Lung (tissue), 12 donors: Measurements from ENCODE around the gene THSD7A. TPM values are rescaled to one million over a fixed set of nuclear protein-coding genes. Genes with fewer than 3 reads are reported as not detected.

Experiments used
- ATAC-seq: fragments of 200-7000 bp; cut with Tn5 transposase; one replicate; pipeline ENCODE4 v1.9.1; 2020; ENCODE audit warnings: moderate number of reproducible peaks; ENCODE audit not compliant: insufficient read depth, low FRiP score
- DNase-seq, 3 donors: peaks; one replicate each; pipeline ENCODE4 v3.0.0-alpha.2; 2013 to 2017
- H3K27ac ChIP-seq, 2 donors: one replicate each; pipeline ENCODE4 v1.5.1; 2013; ENCODE audit warnings: mild to moderate bottlenecking in 2 of 2, moderate library complexity in 2 of 2, control low read depth in 1 of 2, inconsistent platforms in 1 of 2, low read depth in 1 of 2, low read length in 1 of 2
- H3K27me3 ChIP-seq, 3 donors: one replicate each; pipeline ENCODE4 v1.5.1; 2013; ENCODE audit warnings: low read length in 2 of 3; ENCODE audit not compliant: control insufficient read depth in 3 of 3, insufficient read depth in 3 of 3
- H3K36me3 ChIP-seq, 4 donors: one replicate each; pipeline ENCODE4 v1.5.1; 2013; ENCODE audit warnings: low read length in 4 of 4, mild to moderate bottlenecking in 1 of 4, moderate library complexity in 1 of 4; ENCODE audit not compliant: control insufficient read depth in 4 of 4, insufficient read depth in 4 of 4
- H3K4me1 ChIP-seq, 5 donors: one replicate each; pipeline ENCODE4 v1.5.1; 2013; ENCODE audit warnings: low read length in 5 of 5, mild to moderate bottlenecking in 2 of 5, moderate library complexity in 1 of 5; ENCODE audit not compliant: control insufficient read depth in 5 of 5, insufficient read depth in 5 of 5
- H3K4me3 ChIP-seq: one replicate; pipeline ENCODE4 v1.5.1; 2013; ENCODE audit warnings: mild to moderate bottlenecking, control low read depth, moderate library complexity
- H3K9ac ChIP-seq, 2 donors: one replicate each; pipeline ENCODE4 v1.5.1; 2013; ENCODE audit warnings: low read length in 2 of 2, control low read depth in 1 of 2; ENCODE audit not compliant: insufficient read depth in 1 of 2
- H3K9me3 ChIP-seq, 4 donors: one replicate each; pipeline ENCODE4 v1.5.1; 2013; ENCODE audit warnings: low read length in 3 of 4, mild to moderate bottlenecking in 1 of 4, moderate library complexity in 1 of 4; ENCODE audit not compliant: control insufficient read depth in 4 of 4, insufficient read depth in 3 of 4
- CTCF ChIP-seq: IDR thresholded peaks from 2 replicates; pipeline ENCODE4 v1.5.1; 2012; ENCODE audit warnings: mild to moderate bottlenecking; ENCODE audit errors: control extremely low read depth, extremely low read depth
- WGBS, 2 donors: extraction: QIAGEN DNeasy Blood & Tissue Kit; methylation state at CpG; one replicate each; pipeline ENCODE4 v1.1.7; 2013; 5-methylcytosine and 5-hydroxymethylcytosine counted together
- polyA plus RNA-seq, 2 donors: library from polyadenylated mRNA; stranded (reverse); fragments of 200-250 nt; gene quantifications; one replicate each; pipeline ENCODE4 v1.2.1, GENCODE V29; 2013
- total RNA-seq, 2 donors: library from RNA; depleted of rRNA in 1 of 2; stranded (reverse); fragments of >200 nt in 1 of 2; gene quantifications; one replicate each; pipeline ENCODE4 v1.2.1, GENCODE V29; 2014 to 2021
- donor health status: control.
- donor health status: control.
- donor health status: Bipolar disorder and iron deficiency.
- donor health status: healthy.
- donor health status: DM: yes; HTN: yes; CAD: no.

THSD7A gene
- total and polyA plus RNA-seq, 4 donors, result 0.53 to 12.1 (median 4.5) TPM

GRCh38 chr7:11539853-11540252 is 292.1 kb downstream of the THSD7A start:
- no peak for TF ChIP-seq CTCF
- peaks cover 0 to 40% (median 9%) of the 10 kb centered on the region in 5 donors for H3K4me1 ChIP-seq
- no peaks in the 10 kb centered on the region for H3K27me3 ChIP-seq
- DNase-seq, result peak in 2 of 3 donors; percentile 88 to 90
- H3K9ac ChIP-seq, result no peak overlapping the region
- WGBS, 2 donors, result 11 to 14% methylated on average over 3 of the region's 3 CpGs
- no peak overlapping the region for H3K27ac ChIP-seq
- ATAC-seq, result peak; percentile 64
- H3K9me3 ChIP-seq, result peaks cover 0 to 1% (median 0%) of the 10 kb centered on the region in 4 donors
- H3K4me3 ChIP-seq, result no peak overlapping the region
- peaks cover 0 to 19% (median 9%) of the 10 kb centered on the region in 4 donors for H3K36me3 ChIP-seq

DNA sequence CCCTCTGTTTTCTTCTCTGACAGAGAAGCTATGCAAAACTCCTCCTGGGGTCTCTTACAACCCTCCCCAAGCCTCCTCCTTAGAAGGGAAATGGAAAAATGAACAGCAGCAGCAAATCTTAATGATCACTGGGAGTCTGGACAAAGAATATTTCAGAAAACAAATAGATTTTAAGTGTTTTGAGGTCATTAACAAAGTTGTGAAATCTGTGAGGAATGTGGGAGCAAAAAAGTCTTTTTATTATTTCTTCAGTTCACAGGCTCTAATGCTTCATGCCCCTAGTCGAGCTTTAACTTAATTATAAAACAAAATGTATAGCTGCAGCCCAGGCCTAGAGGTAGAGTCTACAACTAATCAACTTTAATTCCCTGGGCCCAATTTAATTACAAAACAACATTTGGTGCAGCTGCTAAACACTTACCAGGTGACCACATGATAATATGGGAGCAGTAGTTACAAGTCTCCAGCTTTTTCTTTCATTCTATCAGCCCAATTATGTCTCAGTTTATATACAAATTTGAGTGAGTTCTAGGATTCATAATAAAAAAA is 293.2 kb downstream of the THSD7A start:
- no peak for TF ChIP-seq CTCF
- Histone ChIP-seq H3K36me3 (peaks cover 0 to 20% (median 9%) of the 10 kb centered on the region in 4 donors), H3K4me1 (peaks cover 0 to 39% (median 9%) of the 10 kb centered on the region in 5 donors), H3K4me3 (no peak overlapping the region), H3K27me3 (no peaks in the 10 kb centered on the region), H3K9ac (no peak overlapping the region), H3K27ac (no peak overlapping the region), H3K9me3 (peaks cover 0 to 1% (median 0%) of the 10 kb centered on the region in 4 donors)
- 80 to 81% methylated on average over 1 of the region's 1 CpG for WGBS, 2 donors
- DNase-seq (peak in 2 of 3 donors; percentile 42 to 43), ATAC-seq (no peak)

- H3K27ac ChIP-seq, result no peak overlapping the region
- no peak overlapping the region for H3K4me3 ChIP-seq
- H3K9ac ChIP-seq, result no peak overlapping the region
- peaks cover 0 to 8% (median 0%) of the 10 kb centered on the region in 5 donors for H3K4me1 ChIP-seq
- WGBS, 2 donors, result 75 to 81% methylated on average over 3 of the region's 3 CpGs
- no peak for TF ChIP-seq CTCF
- H3K9me3 ChIP-seq, result peaks cover 0 to 1% (median 0%) of the 10 kb centered on the region in 4 donors
- no peak for ATAC-seq
- no peaks in the 10 kb centered on the region for H3K27me3 ChIP-seq
- DNase-seq, result no peak
- peaks cover 0 to 3% (median 0%) of the 10 kb centered on the region in 4 donors for H3K36me3 ChIP-seq
Observed at GRCh38 chr7:11533229-11533820, 298.7 kb downstream of the THSD7A start.
